GM12878 (cell line): ENCODE results near the gene GIPC3.

Experiments
- CEBPB ChIP-seq, 2 experiments: fragments of 150-350 bp in 1 of 2; IDR thresholded peaks; 2 replicates each; pipeline ENCODE4 v1.6.1; 2012 to 2014; ENCODE audit warnings: low read depth in 2 of 2, low read length in 2 of 2, borderline replicate concordance in 1 of 2, inconsistent platforms in 1 of 2
- CTCF ChIP-seq, 3 experiments: IDR thresholded peaks in 2 of 3; conservative IDR thresholded peaks in 1 of 3; 2 replicates each; pipeline ENCODE4 v1.5.1; 2011; ENCODE audit warnings: low read depth in 3 of 3, low read length in 3 of 3, mild to moderate bottlenecking in 3 of 3, control low read depth in 2 of 3, moderate library complexity in 2 of 3, inconsistent platforms in 1 of 3, mixed read lengths in 1 of 3; ENCODE audit not compliant: control insufficient read depth in 2 of 3, insufficient read depth in 1 of 3; ENCODE audit errors: extremely low read depth in 1 of 3
- KDM1A ChIP-seq: fragments of 200-600 bp; sonication (generic); IDR thresholded peaks from 2 replicates; pipeline ENCODE4 v1.6.1; 2016; ENCODE audit warnings: borderline replicate concordance
- MEF2A ChIP-seq: IDR thresholded peaks from 2 replicates; pipeline ENCODE4 v1.6.1; 2011; ENCODE audit warnings: low read depth, mild to moderate bottlenecking, low read length, moderate library complexity; ENCODE audit not compliant: insufficient read depth
- POLR2A ChIP-seq: IDR thresholded peaks from 2 replicates; pipeline ENCODE4 v1.6.1; 2011; ENCODE audit warnings: low read depth, mild to moderate bottlenecking, low read length
- SP1 ChIP-seq: IDR thresholded peaks from one replicate; pipeline ENCODE4 v1.6.1; 2011; ENCODE audit warnings: low read depth, low read length

DNA sequence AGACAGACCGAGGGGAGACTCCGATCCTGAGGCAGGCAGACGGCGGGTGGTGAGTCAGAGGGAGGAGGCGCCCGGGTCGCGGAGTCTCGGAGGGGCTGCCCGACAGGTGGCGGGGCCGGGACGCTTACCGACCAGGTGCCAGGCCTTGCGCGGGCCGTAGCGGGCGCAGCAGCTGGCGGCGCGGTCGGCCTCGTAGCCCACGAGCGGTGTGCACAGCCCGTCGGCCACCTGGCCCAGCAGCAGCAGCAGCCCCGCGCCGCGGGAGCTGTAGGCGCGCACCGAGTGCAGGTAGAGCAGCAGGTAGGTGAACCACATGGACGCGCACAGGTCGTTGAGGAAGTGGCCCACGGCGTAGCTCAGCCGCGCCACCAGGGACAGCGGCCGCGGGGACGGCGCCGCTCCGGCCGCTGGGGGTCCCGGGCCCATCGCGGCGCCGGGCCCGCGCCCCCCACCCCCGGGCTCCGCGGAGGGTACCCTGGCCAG lies 28.3 kb upstream of the GIPC3 start:
- no peak for TF ChIP-seq POLR2A
- TF ChIP-seq CTCF (IDR thresholded peaks at IDR 0.05 in 2 of 3, conservative IDR thresholded peaks at IDR 0.05 in 1 of 3; ENCODE audit: control insufficient read depth in 2 of 3, extremely low read depth in 1 of 3, insufficient read depth in 1 of 3, low read depth in 3 of 3, low read length in 3 of 3) = peak in 1 of 3 experiments; percentile 6; a peak in 1 of 6 replicates
- no peak for TF ChIP-seq SP1
- no peak for TF ChIP-seq KDM1A
- no peak for TF ChIP-seq CEBPB (IDR thresholded peaks at IDR 0.05; ENCODE audit: borderline replicate concordance in 1 of 2, low read depth in 2 of 2, low read length in 2 of 2)
- TF ChIP-seq MEF2A = no peak
